Keratinocyte (primary cell): ENCODE results near the gene CFAP46.

ENCODE experiments used
- EZH2 ChIP-seq: IDR thresholded peaks from one replicate; pipeline ENCODE4 v1.6.1; 2012; ENCODE audit warnings: inconsistent platforms, mild to moderate bottlenecking, low read length, moderate library complexity
- TF ChIP-seq, protein P1 (sequence below), 3 experiments: IDR thresholded peaks in 1 of 3; conservative IDR thresholded peaks in 1 of 3; optimal IDR thresholded peaks in 1 of 3; 2 replicates in 2 of 3; 3 replicates in 1 of 3; pipeline versions ENCODE3 to v1.5.1; 2011; ENCODE audit warnings: low read length in 3 of 3, mild to moderate bottlenecking in 3 of 3, moderate library complexity in 2 of 3, control low read depth in 1 of 3, inconsistent platforms in 1 of 3; ENCODE audit not compliant: insufficient read depth in 2 of 3; ENCODE audit errors: extremely low read depth in 1 of 3

DNA sequence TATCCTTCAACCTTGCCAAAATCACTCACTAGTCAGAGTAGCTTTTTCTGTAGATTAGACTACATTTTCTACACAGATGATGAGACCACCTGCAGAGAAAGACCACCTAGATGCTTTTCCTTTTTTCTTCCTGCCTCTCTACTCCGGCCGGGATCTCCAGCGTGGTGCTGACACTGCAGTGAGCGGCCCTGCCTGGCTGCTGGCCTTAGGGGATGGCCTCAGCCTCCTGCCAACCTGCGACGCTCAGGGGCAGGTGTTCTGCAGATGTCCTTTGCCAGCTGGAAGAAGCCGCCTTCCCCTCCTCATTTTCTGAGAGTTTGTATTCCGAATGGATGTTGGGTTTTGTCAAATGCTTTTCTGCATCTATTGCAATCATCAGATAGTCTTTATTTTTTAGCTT lies 113.0 kb downstream of the CFAP46 start:
- TF ChIP-seq, protein P1, sequence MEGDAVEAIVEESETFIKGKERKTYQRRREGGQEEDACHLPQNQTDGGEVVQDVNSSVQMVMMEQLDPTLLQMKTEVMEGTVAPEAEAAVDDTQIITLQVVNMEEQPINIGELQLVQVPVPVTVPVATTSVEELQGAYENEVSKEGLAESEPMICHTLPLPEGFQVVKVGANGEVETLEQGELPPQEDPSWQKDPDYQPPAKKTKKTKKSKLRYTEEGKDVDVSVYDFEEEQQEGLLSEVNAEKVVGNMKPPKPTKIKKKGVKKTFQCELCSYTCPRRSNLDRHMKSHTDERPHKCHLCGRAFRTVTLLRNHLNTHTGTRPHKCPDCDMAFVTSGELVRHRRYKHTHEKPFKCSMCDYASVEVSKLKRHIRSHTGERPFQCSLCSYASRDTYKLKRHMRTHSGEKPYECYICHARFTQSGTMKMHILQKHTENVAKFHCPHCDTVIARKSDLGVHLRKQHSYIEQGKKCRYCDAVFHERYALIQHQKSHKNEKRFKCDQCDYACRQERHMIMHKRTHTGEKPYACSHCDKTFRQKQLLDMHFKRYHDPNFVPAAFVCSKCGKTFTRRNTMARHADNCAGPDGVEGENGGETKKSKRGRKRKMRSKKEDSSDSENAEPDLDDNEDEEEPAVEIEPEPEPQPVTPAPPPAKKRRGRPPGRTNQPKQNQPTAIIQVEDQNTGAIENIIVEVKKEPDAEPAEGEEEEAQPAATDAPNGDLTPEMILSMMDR (optimal IDR thresholded peaks at IDR 0.05 in 1 of 3, IDR thresholded peaks at IDR 0.05 in 1 of 3, conservative IDR thresholded peaks at IDR 0.05 in 1 of 3; ENCODE audit: extremely low read depth in 1 of 3, insufficient read depth in 2 of 3, low read length in 3 of 3): no peak
- TF ChIP-seq EZH2: no peak
